ENCODE results near the gene BEGAIN.

GRCh38 chr14:100628225-100628624 lies 41.0 kb upstream of the BEGAIN start:
- TF ChIP-seq POLR2A (IDR thresholded peaks at IDR 0.05) (no peak), CTCF (IDR thresholded peaks at IDR 0.05) (no peak)

Data from prostate gland (tissue), 2 donors.